ENCODE measurements around the gene ARG1. TPM values are rescaled to one million over a fixed set of nuclear protein-coding genes. Genes with fewer than 3 reads are reported as not detected.

Gene ARG1
- total RNA-seq, 5 donors from 2014 or later (not counting 1 experiment from before 2014, with no cell fraction given): 0.49 to 1.1 (median 0.75) TPM; not detected in 1

DNA sequence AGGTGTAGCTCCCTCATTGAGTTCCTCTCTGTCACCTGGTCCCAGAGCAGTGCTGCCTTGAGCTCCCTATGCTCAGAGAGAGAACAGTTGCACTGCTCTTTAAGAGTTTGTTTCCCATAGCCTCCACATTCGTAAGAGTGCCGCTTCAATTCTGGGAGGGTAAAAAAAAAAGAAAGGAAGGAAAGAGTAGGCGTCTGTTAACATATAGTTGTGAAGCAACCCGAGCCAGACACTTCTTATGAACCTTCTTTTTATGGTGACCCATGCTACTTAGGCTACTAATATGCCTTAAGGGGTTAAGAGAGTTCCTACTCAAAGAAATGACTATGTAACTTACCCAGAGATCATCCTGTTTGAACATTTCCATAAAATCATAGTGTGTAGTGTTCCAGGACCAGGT is 4.3 kb upstream of the ARG1 start:
- no CpG with 5 or more reads among the region's 4 CpGs for WGBS (ENCODE audit: insufficient coverage)
- Histone ChIP-seq H3K27ac (ENCODE audit: low read length) (no peak overlapping the region), H3K4me3 (ENCODE audit: control insufficient read depth in 1 of 2, extremely low read depth in 1 of 2, low read length in 1 of 2) (no peak overlapping the region), H3K36me3 (ENCODE audit: control insufficient read depth in 2 of 2, extremely low read depth in 1 of 2, insufficient read depth in 1 of 2, low read length in 1 of 2) (no peaks in the 10 kb centered on the region), H3K27me3 (replicated peaks in 1 of 2; ENCODE audit: control insufficient read depth in 2 of 2, extremely low read depth in 1 of 2, insufficient read depth in 2 of 2, low read length in 1 of 2) (peaks cover 0 to 3% of the 10 kb centered on the region in 2 experiments), H3K4me1 (ENCODE audit: control insufficient read depth in 1 of 2, extremely low read depth in 1 of 2, insufficient read depth in 2 of 2, low read length in 2 of 2) (no peaks in the 10 kb centered on the region), H3K9me3 (no peaks in the 10 kb centered on the region)
- H3K9me3 Mint-ChIP-seq: no peaks in the 10 kb centered on the region
- H3K4me3 Mint-ChIP-seq: no peak overlapping the region
- ChIA-PET CTCF (no interaction called here), POLR2A (interaction anchor here in 1 of 2 donors (0.7 kb wide), 1 partner anchor 11 kb away, joined by 12 read pairs; no protein-coding TSS in a partner anchor)
- H3K27ac Mint-ChIP-seq: no peak overlapping the region
- H3K27me3 Mint-ChIP-seq: no peaks in the 10 kb centered on the region
- DNase-seq (no peak), ATAC-seq (replicated peaks in 1 of 4) (no peak)
- peaks cover 42% of the 10 kb centered on the region for H3K36me3 Mint-ChIP-seq
- H3K4me1 Mint-ChIP-seq: peaks cover 0 to 6% (median 4%) of the 10 kb centered on the region in 3 donors

DNA sequence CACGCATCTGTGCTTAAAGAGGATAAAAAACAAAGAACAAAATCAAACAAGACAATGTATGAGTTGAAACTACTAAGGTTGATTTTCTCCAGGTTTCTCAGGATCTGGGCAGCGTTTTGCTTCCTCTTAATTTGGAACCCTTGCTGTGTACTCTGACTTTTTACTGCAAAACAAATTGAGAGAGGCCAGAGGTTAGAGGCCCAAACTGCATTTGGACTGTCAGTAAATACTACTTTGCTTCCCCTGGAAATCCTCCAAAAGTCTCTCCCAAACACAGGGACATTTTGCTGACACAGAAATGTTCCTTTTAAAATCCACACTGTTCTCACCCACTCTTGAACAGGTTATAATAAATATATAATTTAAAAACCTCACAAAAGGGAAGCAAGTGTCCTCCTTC is 1.1 kb downstream of the ARG1 start:
- no peak overlapping the region for H3K27ac Mint-ChIP-seq

DNA sequence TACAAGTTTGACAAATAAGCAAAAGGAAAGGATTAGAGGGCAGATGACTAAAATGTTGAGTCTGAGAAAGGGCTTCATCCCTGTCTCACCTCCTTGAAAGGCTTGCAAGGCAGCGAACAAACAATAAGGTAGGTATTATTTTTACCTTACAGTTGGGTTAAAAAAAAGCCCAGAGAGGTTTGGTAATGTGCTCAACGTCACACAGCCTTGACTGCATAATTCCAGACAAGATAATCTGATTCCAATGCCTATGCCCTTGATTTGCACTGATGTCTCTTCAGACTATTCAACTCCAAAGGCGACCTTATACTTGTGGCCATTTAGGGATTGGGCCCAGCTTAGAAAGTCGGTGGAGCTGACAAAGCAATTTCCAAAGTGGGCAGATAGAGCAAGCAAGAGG is 1.7 kb downstream of the ARG1 start:
- Mint-ChIP-seq H3K4me1 (peaks cover 0 to 8% (median 0%) of the 10 kb centered on the region in 3 donors), H3K4me3 (no peak overlapping the region), H3K9me3 (no peaks in the 10 kb centered on the region), H3K36me3 (peaks cover 65% of the 10 kb centered on the region), H3K27ac (no peak overlapping the region), H3K27me3 (no peaks in the 10 kb centered on the region)
- Histone ChIP-seq H3K9me3 (no peaks in the 10 kb centered on the region), H3K27me3 (replicated peaks in 1 of 2; ENCODE audit: control insufficient read depth in 2 of 2, extremely low read depth in 1 of 2, insufficient read depth in 2 of 2, low read length in 1 of 2) (no peaks in the 10 kb centered on the region), H3K4me1 (ENCODE audit: control insufficient read depth in 1 of 2, extremely low read depth in 1 of 2, insufficient read depth in 2 of 2, low read length in 2 of 2) (no peaks in the 10 kb centered on the region), H3K27ac (ENCODE audit: low read length) (no peak overlapping the region), H3K4me3 (ENCODE audit: control insufficient read depth in 1 of 2, extremely low read depth in 1 of 2, low read length in 1 of 2) (no peak overlapping the region), H3K36me3 (ENCODE audit: control insufficient read depth in 2 of 2, extremely low read depth in 1 of 2, insufficient read depth in 1 of 2, low read length in 1 of 2) (peaks cover 7 to 11% of the 10 kb centered on the region in 2 donors)
- 94% methylated on average over 2 of the region's 4 CpGs for WGBS (ENCODE audit: insufficient coverage)
- ATAC-seq (replicated peaks in 1 of 4): no peak
- DNase-seq: no peak
- CTCF ChIA-PET: no interaction called here
- POLR2A ChIA-PET: no interaction called here

More for the DNA sequence above, 1.1 kb downstream of the ARG1 start:
- CTCF ChIA-PET: no interaction called here
- Histone ChIP-seq H3K9me3 (no peaks in the 10 kb centered on the region), H3K4me1 (ENCODE audit: control insufficient read depth in 1 of 2, extremely low read depth in 1 of 2, insufficient read depth in 2 of 2, low read length in 2 of 2) (no peaks in the 10 kb centered on the region), H3K27me3 (replicated peaks in 1 of 2; ENCODE audit: control insufficient read depth in 2 of 2, extremely low read depth in 1 of 2, insufficient read depth in 2 of 2, low read length in 1 of 2) (no peaks in the 10 kb centered on the region), H3K27ac (ENCODE audit: low read length) (no peak overlapping the region), H3K4me3 (ENCODE audit: control insufficient read depth in 1 of 2, extremely low read depth in 1 of 2, low read length in 1 of 2) (no peak overlapping the region), H3K36me3 (ENCODE audit: control insufficient read depth in 2 of 2, extremely low read depth in 1 of 2, insufficient read depth in 1 of 2, low read length in 1 of 2) (peaks cover 6 to 8% of the 10 kb centered on the region in 2 donors)
- POLR2A ChIA-PET: no interaction called here
- Mint-ChIP-seq H3K9me3 (no peaks in the 10 kb centered on the region), H3K4me1 (peaks cover 0 to 8% (median under 1%) of the 10 kb centered on the region in 3 donors), H3K36me3 (peaks cover 63% of the 10 kb centered on the region), H3K4me3 (no peak overlapping the region), H3K27me3 (no peaks in the 10 kb centered on the region)
- DNase-seq (no peak), ATAC-seq (replicated peaks in 1 of 4) (no peak)
- WGBS (ENCODE audit: insufficient coverage): no CpG with 5 or more reads among the region's 2 CpGs

DNA sequence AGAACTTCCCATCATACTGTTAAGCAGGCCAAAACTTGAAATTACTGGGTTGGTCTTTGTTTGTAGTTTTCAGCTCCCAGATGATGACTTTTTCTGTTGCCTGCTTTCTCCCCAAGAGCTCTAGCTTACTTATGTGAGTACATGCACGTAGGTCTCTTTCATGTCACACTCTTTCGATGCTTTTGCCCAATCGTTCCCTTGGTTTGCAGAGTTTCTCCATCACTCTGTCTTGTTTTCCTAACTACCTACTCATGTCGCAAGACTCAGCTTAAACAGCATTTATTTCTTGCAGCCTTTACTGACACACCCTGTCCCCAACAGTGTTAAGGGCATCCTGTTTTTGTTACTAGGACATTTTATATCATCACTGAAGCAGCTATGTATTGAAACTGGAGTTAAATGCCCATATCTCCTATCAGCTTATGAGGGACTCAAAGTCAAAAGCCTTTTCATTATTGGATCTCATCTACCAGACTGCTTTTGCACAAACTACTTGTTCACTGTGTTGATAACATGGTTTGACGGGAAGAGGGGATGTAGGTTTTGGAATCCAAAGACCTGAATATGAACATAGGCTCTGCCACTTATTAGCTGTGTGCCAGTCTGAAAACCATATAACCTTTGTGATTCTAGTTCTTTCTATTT is 2.9 kb downstream of the ARG1 start:
- Histone ChIP-seq H3K27me3 (replicated peaks in 1 of 2; ENCODE audit: control insufficient read depth in 2 of 2, extremely low read depth in 1 of 2, insufficient read depth in 2 of 2, low read length in 1 of 2) (no peaks in the 10 kb centered on the region), H3K36me3 (ENCODE audit: control insufficient read depth in 2 of 2, extremely low read depth in 1 of 2, insufficient read depth in 1 of 2, low read length in 1 of 2) (peaks cover 7 to 22% of the 10 kb centered on the region in 2 donors), H3K27ac (ENCODE audit: low read length) (no peak overlapping the region), H3K4me3 (ENCODE audit: control insufficient read depth in 1 of 2, extremely low read depth in 1 of 2, low read length in 1 of 2) (no peak overlapping the region), H3K4me1 (ENCODE audit: control insufficient read depth in 1 of 2, extremely low read depth in 1 of 2, insufficient read depth in 2 of 2, low read length in 2 of 2) (no peaks in the 10 kb centered on the region), H3K9me3 (no peaks in the 10 kb centered on the region)
- POLR2A ChIA-PET: interaction anchor here in 1 of 2 donors (0.6 kb wide), 1 partner anchor 53 kb away, joined by 3 read pairs; no protein-coding TSS in a partner anchor
- H3K4me1 Mint-ChIP-seq: peaks cover 0 to 8% (median 0%) of the 10 kb centered on the region in 3 donors
- ATAC-seq (replicated peaks in 1 of 4) (no peak), DNase-seq (no peak)
- no peaks in the 10 kb centered on the region for H3K9me3 Mint-ChIP-seq
- no peaks in the 10 kb centered on the region for H3K27me3 Mint-ChIP-seq
- H3K27ac Mint-ChIP-seq: no peak overlapping the region
- peaks cover 64% of the 10 kb centered on the region for H3K36me3 Mint-ChIP-seq
- WGBS (ENCODE audit: insufficient coverage): 95% methylated on average over 4 of the region's 5 CpGs
- CTCF ChIA-PET: no interaction called here
- H3K4me3 Mint-ChIP-seq: no peak overlapping the region

DNA sequence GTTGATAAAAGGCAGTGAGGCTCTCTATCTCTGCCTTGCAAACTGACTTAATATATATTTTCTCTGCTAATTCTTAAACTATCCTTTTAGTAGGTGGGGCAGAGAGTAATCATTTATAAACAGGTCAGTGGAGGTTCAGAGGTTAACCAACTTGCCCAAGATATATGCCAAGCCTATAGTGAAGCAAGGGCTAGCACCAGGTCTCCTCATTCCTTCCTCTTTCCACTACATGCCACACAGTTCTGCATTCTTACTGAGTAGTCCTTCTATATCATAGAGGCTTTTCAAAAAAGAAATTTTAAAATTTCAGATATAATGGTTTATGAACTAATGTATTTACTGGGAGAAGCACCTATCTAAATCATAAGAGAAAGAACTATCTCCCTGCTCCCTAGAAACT is 8.5 kb downstream of the ARG1 start:
- Mint-ChIP-seq H3K4me3 (no peak overlapping the region), H3K9me3 (no peaks in the 10 kb centered on the region), H3K36me3 (peaks cover 57% of the 10 kb centered on the region), H3K27me3 (no peaks in the 10 kb centered on the region), H3K27ac (no peak overlapping the region), H3K4me1 (peaks cover 0 to under 1% (median 0%) of the 10 kb centered on the region in 3 donors)
- Histone ChIP-seq H3K9me3 (no peaks in the 10 kb centered on the region), H3K4me3 (ENCODE audit: control insufficient read depth in 1 of 2, extremely low read depth in 1 of 2, low read length in 1 of 2) (no peak overlapping the region), H3K27me3 (replicated peaks in 1 of 2; ENCODE audit: control insufficient read depth in 2 of 2, extremely low read depth in 1 of 2, insufficient read depth in 2 of 2, low read length in 1 of 2) (no peaks in the 10 kb centered on the region), H3K36me3 (ENCODE audit: control insufficient read depth in 2 of 2, extremely low read depth in 1 of 2, insufficient read depth in 1 of 2, low read length in 1 of 2) (peaks cover 14 to 62% of the 10 kb centered on the region in 2 donors), H3K27ac (ENCODE audit: low read length) (no peak overlapping the region), H3K4me1 (ENCODE audit: control insufficient read depth in 1 of 2, extremely low read depth in 1 of 2, insufficient read depth in 2 of 2, low read length in 2 of 2) (no peaks in the 10 kb centered on the region)
- CTCF ChIA-PET: interaction anchor here in 1 of 2 donors (0.6 kb wide), 1 partner anchor 401 kb away, joined by 3 read pairs; no protein-coding TSS in a partner anchor
- POLR2A ChIA-PET: interaction anchor here in 1 of 2 donors (0.5 kb wide), 1 partner anchor 695 kb away, joined by 3 read pairs; no protein-coding TSS in a partner anchor
- DNase-seq: no peak
- ATAC-seq (replicated peaks in 1 of 4): no peak

DNA sequence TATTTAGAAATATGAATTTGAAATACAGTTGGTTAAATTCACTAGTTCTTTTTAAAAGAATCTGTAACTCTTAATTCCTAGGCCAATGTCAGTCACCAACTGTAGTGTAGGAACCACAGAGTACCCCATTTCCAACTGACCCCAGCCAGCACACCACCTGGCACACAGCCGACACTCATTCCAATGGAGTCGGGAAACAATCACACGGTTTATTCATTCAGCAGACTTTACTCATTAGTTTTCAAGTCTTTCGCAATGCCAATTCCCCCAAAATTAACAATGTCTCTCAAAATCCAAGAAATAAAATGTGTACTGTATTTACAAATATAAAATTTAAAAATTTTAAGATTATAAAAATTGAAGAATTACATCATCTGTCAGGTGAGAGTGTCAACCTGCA is 13.5 kb downstream of the ARG1 start:
- Mint-ChIP-seq H3K36me3 (peaks cover 49% of the 10 kb centered on the region), H3K27ac (no peak overlapping the region), H3K9me3 (no peaks in the 10 kb centered on the region), H3K27me3 (no peaks in the 10 kb centered on the region), H3K4me3 (no peak overlapping the region), H3K4me1 (no peaks in the 10 kb centered on the region)
- no peak for ATAC-seq (replicated peaks in 1 of 4)
- Histone ChIP-seq H3K27me3 (replicated peaks in 1 of 2; ENCODE audit: control insufficient read depth in 2 of 2, extremely low read depth in 1 of 2, insufficient read depth in 2 of 2, low read length in 1 of 2) (no peaks in the 10 kb centered on the region), H3K4me1 (ENCODE audit: control insufficient read depth in 1 of 2, extremely low read depth in 1 of 2, insufficient read depth in 2 of 2, low read length in 2 of 2) (no peaks in the 10 kb centered on the region), H3K36me3 (ENCODE audit: control insufficient read depth in 2 of 2, extremely low read depth in 1 of 2, insufficient read depth in 1 of 2, low read length in 1 of 2) (peaks cover 8 to 85% of the 10 kb centered on the region in 2 donors), H3K9me3 (no peaks in the 10 kb centered on the region), H3K27ac (ENCODE audit: low read length) (no peak overlapping the region), H3K4me3 (ENCODE audit: control insufficient read depth in 1 of 2, extremely low read depth in 1 of 2, low read length in 1 of 2) (no peak overlapping the region)
- ChIA-PET POLR2A (no interaction called here), CTCF (interaction anchor here in 1 of 2 donors (0.6 kb wide), 2 partner anchors 696 to 697 kb away, joined by 3 read pairs; no protein-coding TSS in a partner anchor)
- WGBS (ENCODE audit: insufficient coverage): no CpG with 5 or more reads among the region's 4 CpGs
- no peak for DNase-seq
